B cell (primary cell): ENCODE results near the gene NBL1. TPM values are rescaled to one million over a fixed set of nuclear protein-coding genes. Genes with fewer than 3 reads are reported as not detected.

Source experiments
- ATAC-seq: fragments of 200-7000 bp; cut with Tn5 transposase; one replicate; pipeline ENCODE4 v1.10.0; 2021; ENCODE audit warnings: low read depth, mild to moderate bottlenecking, moderate number of reproducible peaks, moderate library complexity
- CTCF ChIA-PET: fragments of 350-600 bp; sonication (Branson Sonifier 250); formaldehyde crosslinking; loops from one replicate; lab custom pipeline; 2021; ENCODE audit warnings: antibody characterized with exemption, inconsistent platforms; lab: Charles Lee
- POLR2A ChIA-PET: fragments of 350-600 bp; sonication (Branson Sonifier 250); formaldehyde crosslinking; loops from one replicate; lab custom pipeline; 2021; ENCODE audit warnings: antibody characterized with exemption; lab: Charles Lee
- DNase-seq: peaks from one replicate; pipeline ENCODE4 v3.0.0; 2013
- H2AFZ ChIP-seq: 2 replicates; pipeline ENCODE4 v1.6.1; 2012; ENCODE audit warnings: mild to moderate bottlenecking, low read depth, low read length; ENCODE audit not compliant: insufficient read depth, poor library complexity, severe bottlenecking
- H3K27ac ChIP-seq, 2 donors: 1 replicate in 1 of 2; 2 replicates in 1 of 2; pipeline ENCODE4 v1.5.1; 2012 to 2013; ENCODE audit warnings: low read length in 2 of 2, mild to moderate bottlenecking in 2 of 2, moderate library complexity in 1 of 2
- H3K27me3 ChIP-seq, 4 experiments: fragments of 200-600 bp in 1 of 4; sonication (generic) in 1 of 4; replicated peaks in 1 of 4; 1 replicate in 2 of 4; 2 replicates in 2 of 4; pipeline versions ENCODE4 v1.6.1 to v1.7.0; 2013 to 2016; ENCODE audit warnings: low read length in 3 of 4, mild to moderate bottlenecking in 2 of 4, mixed read lengths in 1 of 4, moderate library complexity in 1 of 4; ENCODE audit not compliant: insufficient read depth in 4 of 4, control insufficient read depth in 3 of 4; ENCODE audit errors: control extremely low read depth in 1 of 4
- H3K36me3 ChIP-seq, 2 experiments: replicated peaks in 1 of 2; 1 replicate in 1 of 2; 2 replicates in 1 of 2; pipeline versions ENCODE4 v1.6.1 to v1.7.1; 2013; ENCODE audit warnings: low read length in 1 of 2; ENCODE audit not compliant: insufficient read depth in 2 of 2, control insufficient read depth in 1 of 2; ENCODE audit errors: control extremely low read depth in 1 of 2, extremely low read depth in 1 of 2
- H3K4me1 ChIP-seq, 2 donors: fragments of 200-600 bp in 1 of 2; sonication (generic) in 1 of 2; 1 replicate in 1 of 2; 2 replicates in 1 of 2; pipeline versions ENCODE4 v1.5.1 to v1.6.1; 2013 to 2017; ENCODE audit warnings: low read length in 2 of 2; ENCODE audit not compliant: control insufficient read depth in 2 of 2, insufficient read depth in 2 of 2
- H3K4me2 ChIP-seq: replicated peaks from 2 replicates; pipeline ENCODE3; 2012; ENCODE audit warnings: mild to moderate bottlenecking, low read depth, low read length; ENCODE audit not compliant: poor library complexity, severe bottlenecking
- H3K4me3 ChIP-seq, 5 experiments: fragments of 200-600 bp in 1 of 5; sonication (generic) in 1 of 5; 1 replicate in 3 of 5; 2 replicates in 2 of 5; pipeline versions ENCODE4 v1.5.1 to v1.7.0; 2011 to 2016; ENCODE audit warnings: low read length in 4 of 5, mild to moderate bottlenecking in 4 of 5, low read depth in 2 of 5, control low read depth in 1 of 5, moderate library complexity in 1 of 5; ENCODE audit not compliant: insufficient read depth in 1 of 5; ENCODE audit errors: control extremely low read depth in 1 of 5, extremely low read depth in 1 of 5
- H3K79me2 ChIP-seq: fragments of 200-600 bp; sonication (generic); one replicate; pipeline ENCODE4 v1.6.0; 2016; ENCODE audit warnings: low read length; ENCODE audit not compliant: control insufficient read depth, insufficient read depth
- H3K9ac ChIP-seq: fragments of 200-600 bp; sonication (generic); 2 replicates; pipeline ENCODE4 v1.6.1; 2017; ENCODE audit warnings: mild to moderate bottlenecking, low read length, moderate library complexity
- H3K9me3 ChIP-seq, 3 donors: one replicate each; pipeline versions ENCODE4 v1.6.1 to v1.7.1; 2013; ENCODE audit warnings: low read length in 2 of 3; ENCODE audit not compliant: control insufficient read depth in 2 of 3, insufficient read depth in 1 of 3; ENCODE audit errors: control extremely low read depth in 1 of 3
- H4K20me1 ChIP-seq: 2 replicates; pipeline ENCODE4 v1.6.0; 2012; ENCODE audit warnings: mild to moderate bottlenecking, low read length; ENCODE audit not compliant: insufficient read depth, control insufficient read depth, poor library complexity, severe bottlenecking
- H3K27ac Mint-ChIP-seq: one replicate; pipeline ENCODE4 v1.8.0; 2021; ENCODE audit warnings: mixed read lengths
- H3K27me3 Mint-ChIP-seq: one replicate; pipeline ENCODE4 v1.8.0; 2021; ENCODE audit warnings: mixed read lengths
- H3K4me1 Mint-ChIP-seq: one replicate; pipeline ENCODE4 v1.8.0; 2021; ENCODE audit warnings: mixed read lengths
- H3K4me3 Mint-ChIP-seq: one replicate; pipeline ENCODE4 v1.8.0; 2021; ENCODE audit warnings: mixed read lengths
- H3K9me3 Mint-ChIP-seq: one replicate; pipeline ENCODE4 v1.8.0; 2022; ENCODE audit warnings: mixed read lengths; ENCODE audit not compliant: insufficient read depth
- EZH2 ChIP-seq: IDR thresholded peaks from 2 replicates; pipeline ENCODE4 v1.6.1; 2012; ENCODE audit warnings: borderline replicate concordance, low read depth, mild to moderate bottlenecking, moderate library complexity, low read length; ENCODE audit not compliant: insufficient read depth, poor library complexity, severe bottlenecking
- WGBS: methylation state at CpG from one replicate; pipeline ENCODE4 v1.1.5; 2013; ENCODE audit warnings: missing lambda C conversion rate; ENCODE audit not compliant: insufficient coverage; 5-methylcytosine and 5-hydroxymethylcytosine counted together
- intact Hi-C: fragments of 100-400 bp; cut with micrococcal nuclease; formaldehyde crosslinking; loops from one replicate; pipeline ENCODE4 v1.10.0; 2022
- polyA plus RNA-seq: library from polyadenylated mRNA; depleted of rRNA; stranded (reverse); fragments of >200 nt; gene quantifications from 2 replicates; pipeline ENCODE4 v1.2.3, GENCODE V29; 2012
- total RNA-seq, 2 donors: library from RNA; stranded (reverse); fragments of 120-200 nt in 1 of 2; gene quantifications; 1 replicate in 1 of 2; 2 replicates in 1 of 2; pipeline versions ENCODE4 v1.2.3 to v1.2.4, GENCODE V29; 2013 to 2022
- TF ChIP-seq, protein P1 (sequence below): fragments of 200-600 bp; IDR thresholded peaks from one replicate; pipeline ENCODE4 v1.8.0; 2022; ENCODE audit warnings: antibody characterized with exemption, mild to moderate bottlenecking

Gene NBL1
- total and polyA plus RNA-seq, 2 donors (not counting 1 experiment from before 2014, with no cell fraction given), result 0.74 to 0.97 TPM

DNA sequence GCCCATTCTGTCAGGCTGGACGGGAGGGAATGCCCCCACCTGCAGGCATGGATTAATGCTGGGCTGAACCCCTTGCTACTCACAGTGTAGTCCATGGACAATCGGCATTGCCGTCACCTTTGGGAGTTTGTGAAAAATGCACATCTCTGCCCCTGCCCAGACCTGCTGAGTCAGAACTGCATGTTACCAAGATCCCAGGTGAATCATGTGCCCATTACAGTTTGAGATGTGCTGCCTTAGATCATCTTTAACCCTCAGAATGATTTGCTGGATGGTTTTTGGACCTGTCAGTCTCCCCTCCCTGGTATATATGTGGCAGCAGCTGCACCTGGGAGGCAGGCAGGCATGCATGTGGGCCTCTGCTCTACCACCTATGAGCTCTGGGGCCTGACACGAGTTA, 35.6 kb downstream of the NBL1 start:
- TF ChIP-seq, protein P1, sequence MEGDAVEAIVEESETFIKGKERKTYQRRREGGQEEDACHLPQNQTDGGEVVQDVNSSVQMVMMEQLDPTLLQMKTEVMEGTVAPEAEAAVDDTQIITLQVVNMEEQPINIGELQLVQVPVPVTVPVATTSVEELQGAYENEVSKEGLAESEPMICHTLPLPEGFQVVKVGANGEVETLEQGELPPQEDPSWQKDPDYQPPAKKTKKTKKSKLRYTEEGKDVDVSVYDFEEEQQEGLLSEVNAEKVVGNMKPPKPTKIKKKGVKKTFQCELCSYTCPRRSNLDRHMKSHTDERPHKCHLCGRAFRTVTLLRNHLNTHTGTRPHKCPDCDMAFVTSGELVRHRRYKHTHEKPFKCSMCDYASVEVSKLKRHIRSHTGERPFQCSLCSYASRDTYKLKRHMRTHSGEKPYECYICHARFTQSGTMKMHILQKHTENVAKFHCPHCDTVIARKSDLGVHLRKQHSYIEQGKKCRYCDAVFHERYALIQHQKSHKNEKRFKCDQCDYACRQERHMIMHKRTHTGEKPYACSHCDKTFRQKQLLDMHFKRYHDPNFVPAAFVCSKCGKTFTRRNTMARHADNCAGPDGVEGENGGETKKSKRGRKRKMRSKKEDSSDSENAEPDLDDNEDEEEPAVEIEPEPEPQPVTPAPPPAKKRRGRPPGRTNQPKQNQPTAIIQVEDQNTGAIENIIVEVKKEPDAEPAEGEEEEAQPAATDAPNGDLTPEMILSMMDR, result no peak
- TF ChIP-seq EZH2, result no peak
- H3K36me3 ChIP-seq, result peaks cover 0 to 2% of the 10 kb centered on the region in 2 experiments
- H3K27ac Mint-ChIP-seq, result no peak overlapping the region
- no peaks in the 10 kb centered on the region for H4K20me1 ChIP-seq
- WGBS, result 88% methylated on average over 4 of the region's 4 CpGs
- DNase-seq (no peak), ATAC-seq (no peak)
- H3K79me2 ChIP-seq, result no peaks in the 10 kb centered on the region
- H3K9me3 Mint-ChIP-seq, result no peaks in the 10 kb centered on the region
- no peaks in the 10 kb centered on the region for H3K4me1 Mint-ChIP-seq
- H3K4me1 ChIP-seq, result no peaks in the 10 kb centered on the region
- ChIA-PET CTCF (no interaction called here), POLR2A (no interaction called here)
- no peak overlapping the region for H3K4me2 ChIP-seq
- no peaks in the 10 kb centered on the region for H3K9me3 ChIP-seq
- intact Hi-C loops, result no loop called here
- H3K27me3 ChIP-seq, result peaks cover 0 to 9% (median 1%) of the 10 kb centered on the region in 4 experiments
- no peak overlapping the region for H3K9ac ChIP-seq
- H2AFZ ChIP-seq, result no peak overlapping the region
- no peak overlapping the region for H3K4me3 ChIP-seq
- H3K27ac ChIP-seq, result no peak overlapping the region
- peaks cover 18% of the 10 kb centered on the region for H3K27me3 Mint-ChIP-seq
- H3K4me3 Mint-ChIP-seq, result no peak overlapping the region

DNA sequence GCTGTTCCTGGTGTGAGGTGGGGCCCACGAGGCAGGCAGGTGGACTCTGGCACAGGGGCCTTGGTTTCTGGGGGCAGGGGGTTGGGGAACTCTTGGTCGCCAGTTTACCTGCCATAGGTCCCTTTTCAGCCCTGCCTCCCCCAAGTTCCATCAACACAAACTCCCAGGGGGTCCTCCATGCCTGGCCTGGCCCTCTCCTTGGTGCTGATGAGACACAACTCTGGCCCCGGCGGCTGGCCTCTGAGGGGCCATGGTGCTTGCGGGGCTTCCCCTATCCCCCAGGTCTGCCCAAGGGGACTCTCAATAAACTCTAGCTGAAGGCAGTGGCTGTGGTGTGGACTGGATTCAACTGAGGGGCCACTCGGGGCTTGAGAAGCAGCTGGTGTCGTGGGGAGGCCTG, 36.5 kb downstream of the NBL1 start:
- H3K36me3 ChIP-seq, result peaks cover 0 to 3% of the 10 kb centered on the region in 2 experiments
- no peaks in the 10 kb centered on the region for H3K4me1 Mint-ChIP-seq
- H3K4me2 ChIP-seq, result no peak overlapping the region
- DNase-seq, result no peak
- CTCF ChIA-PET, result interaction anchor here (1.7 kb wide), 1 partner anchor 19 kb away, joined by 12 read pairs; no protein-coding TSS in a partner anchor
- H3K27ac Mint-ChIP-seq, result no peak overlapping the region
- no peak overlapping the region for H3K4me3 Mint-ChIP-seq
- no peak for ATAC-seq
- no peak overlapping the region for H3K4me3 ChIP-seq
- H3K27me3 Mint-ChIP-seq, result peaks cover 11% of the 10 kb centered on the region
- H3K27me3 ChIP-seq, result peaks cover 0 to 4% (median 1%) of the 10 kb centered on the region in 4 experiments
- POLR2A ChIA-PET, result no interaction called here
- H3K9me3 Mint-ChIP-seq, result no peaks in the 10 kb centered on the region
- H3K79me2 ChIP-seq, result no peaks in the 10 kb centered on the region
- no peaks in the 10 kb centered on the region for H3K4me1 ChIP-seq
- H3K9ac ChIP-seq, result no peak overlapping the region
- no peak overlapping the region for H2AFZ ChIP-seq
- no peaks in the 10 kb centered on the region for H3K9me3 ChIP-seq
- no peak for TF ChIP-seq EZH2
- TF ChIP-seq, protein P1, result no peak
- intact Hi-C loops, result no loop called here
- no peaks in the 10 kb centered on the region for H4K20me1 ChIP-seq
- H3K27ac ChIP-seq, result no peak overlapping the region
- WGBS, result 89% methylated on average over 6 of the region's 7 CpGs
